Omental fat pad (tissue), 4 donors: Measurements from ENCODE around the gene EPHB2. TPM values are rescaled to one million over a fixed set of nuclear protein-coding genes. Genes with fewer than 3 reads are reported as not detected.

Experiments used
- ATAC-seq: fragments of 150-250 bp; one replicate; pipeline ENCODE4 v1.9.1; 2016; ENCODE audit warnings: mild to moderate bottlenecking, moderate library complexity; ENCODE audit not compliant: low FRiP score
- DNase-seq: peaks from one replicate; pipeline ENCODE4 v3.0.0-alpha.2; 2019; ENCODE audit warnings: low spot score
- total RNA-seq, 4 donors: library from RNA; depleted of rRNA; stranded (reverse); fragments of >200 nt; gene quantifications; one replicate each; pipeline ENCODE4 v1.1.0, GENCODE V29; 2016
- TF ChIP-seq, protein P1 (sequence below), 3 donors: fragments of 450-650 bp; IDR thresholded peaks; one replicate each; pipeline ENCODE4 v1.5.1; 2016 to 2017; ENCODE audit warnings: antibody characterized with exemption in 3 of 3, mild to moderate bottlenecking in 3 of 3, moderate library complexity in 2 of 3

Gene EPHB2
- total RNA-seq, 4 donors from 2014 or later = 3.5 to 5.5 (median 4.7) TPM

- TF ChIP-seq, protein P1, sequence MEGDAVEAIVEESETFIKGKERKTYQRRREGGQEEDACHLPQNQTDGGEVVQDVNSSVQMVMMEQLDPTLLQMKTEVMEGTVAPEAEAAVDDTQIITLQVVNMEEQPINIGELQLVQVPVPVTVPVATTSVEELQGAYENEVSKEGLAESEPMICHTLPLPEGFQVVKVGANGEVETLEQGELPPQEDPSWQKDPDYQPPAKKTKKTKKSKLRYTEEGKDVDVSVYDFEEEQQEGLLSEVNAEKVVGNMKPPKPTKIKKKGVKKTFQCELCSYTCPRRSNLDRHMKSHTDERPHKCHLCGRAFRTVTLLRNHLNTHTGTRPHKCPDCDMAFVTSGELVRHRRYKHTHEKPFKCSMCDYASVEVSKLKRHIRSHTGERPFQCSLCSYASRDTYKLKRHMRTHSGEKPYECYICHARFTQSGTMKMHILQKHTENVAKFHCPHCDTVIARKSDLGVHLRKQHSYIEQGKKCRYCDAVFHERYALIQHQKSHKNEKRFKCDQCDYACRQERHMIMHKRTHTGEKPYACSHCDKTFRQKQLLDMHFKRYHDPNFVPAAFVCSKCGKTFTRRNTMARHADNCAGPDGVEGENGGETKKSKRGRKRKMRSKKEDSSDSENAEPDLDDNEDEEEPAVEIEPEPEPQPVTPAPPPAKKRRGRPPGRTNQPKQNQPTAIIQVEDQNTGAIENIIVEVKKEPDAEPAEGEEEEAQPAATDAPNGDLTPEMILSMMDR (IDR thresholded peaks at IDR 0.05) = no peak
- DNase-seq = no peak
- no peak for ATAC-seq
Measured at GRCh38 chr1:22913421-22914141, 202.9 kb downstream of the EPHB2 start.

DNA sequence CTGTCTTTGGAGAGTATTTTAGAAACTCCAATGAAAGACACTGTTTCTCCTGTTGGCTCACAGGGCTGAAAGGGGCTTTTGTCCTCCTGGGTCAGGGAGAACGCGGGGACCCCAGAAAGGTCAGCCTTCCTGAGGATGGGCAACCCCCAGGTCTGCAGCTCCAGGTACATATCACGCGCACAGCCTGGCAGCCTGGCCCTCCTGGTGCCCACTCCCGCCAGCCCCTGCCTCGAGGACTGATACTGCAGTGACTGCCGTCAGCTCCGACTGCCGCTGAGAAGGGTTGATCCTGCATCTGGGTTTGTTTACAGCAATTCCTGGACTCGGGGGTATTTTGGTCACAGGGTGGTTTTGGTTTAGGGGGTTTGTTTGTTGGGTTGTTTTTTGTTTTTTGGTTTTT lies 203.5 kb downstream of the EPHB2 start:
- no peak for ATAC-seq
- TF ChIP-seq, protein P1 (IDR thresholded peaks at IDR 0.05) = no peak
- DNase-seq = no peak

- TF ChIP-seq, protein P1 (IDR thresholded peaks at IDR 0.05) = no peak
- no peak for ATAC-seq
- no peak for DNase-seq
Measured at GRCh38 chr1:22914633-22915217, 204.1 kb downstream of the EPHB2 start.

DNA sequence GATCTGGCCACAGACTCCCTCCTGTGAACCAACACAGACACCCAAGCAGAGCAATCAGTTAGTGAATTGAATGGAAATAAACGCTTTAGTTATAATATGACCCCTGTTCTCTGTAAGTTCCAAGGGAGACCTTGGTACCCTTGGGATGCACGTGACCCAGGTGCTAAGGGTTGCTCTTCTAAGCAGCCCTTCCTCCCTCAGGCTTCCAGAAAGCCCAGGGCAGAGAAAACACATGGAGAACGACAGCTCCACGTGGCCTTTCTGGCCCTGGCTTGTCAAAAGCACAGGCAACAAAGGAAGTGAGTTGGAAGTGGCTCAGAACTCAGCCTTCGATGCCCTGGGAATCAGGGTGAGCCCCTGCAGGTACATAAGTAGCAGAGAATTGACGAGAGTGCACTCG lies 204.6 kb downstream of the EPHB2 start:
- ATAC-seq (no peak), DNase-seq (no peak)
- TF ChIP-seq, protein P1 (IDR thresholded peaks at IDR 0.05) = no peak

DNA sequence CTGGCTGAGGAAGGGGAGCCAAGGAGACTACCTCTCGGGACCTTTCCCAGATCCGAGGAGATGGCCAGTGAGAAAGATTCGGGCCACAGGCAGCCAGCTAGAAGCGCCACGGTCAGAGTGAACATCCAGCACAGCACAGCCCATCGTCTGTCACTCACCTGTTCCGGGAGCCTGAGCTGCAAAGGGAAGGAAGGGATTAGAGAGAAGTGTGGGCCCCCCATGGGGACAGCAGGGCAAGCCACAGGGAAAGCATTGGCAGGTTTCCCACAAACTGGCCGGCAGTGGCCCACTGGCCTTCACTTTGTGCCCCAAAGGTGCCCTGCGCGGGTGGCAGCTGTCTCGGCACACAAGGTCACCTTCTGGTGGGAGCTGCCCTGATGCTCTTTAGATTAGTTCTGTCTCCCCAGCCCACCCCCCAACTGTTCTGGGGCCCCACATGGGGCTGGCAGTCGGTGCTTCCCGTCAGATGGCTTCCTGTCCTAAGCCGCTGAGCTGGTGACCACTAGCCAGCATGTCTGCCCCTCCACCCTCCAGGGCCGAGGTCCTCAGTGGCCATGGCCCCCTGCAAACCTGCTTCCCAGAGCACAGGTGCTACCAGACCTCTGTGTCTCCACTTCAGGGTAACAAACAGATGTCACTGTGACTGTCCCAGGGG lies 205.3 kb downstream of the EPHB2 start:
- ATAC-seq (no peak), DNase-seq (no peak)
- TF ChIP-seq, protein P1 (IDR thresholded peaks at IDR 0.05) = no peak

DNA sequence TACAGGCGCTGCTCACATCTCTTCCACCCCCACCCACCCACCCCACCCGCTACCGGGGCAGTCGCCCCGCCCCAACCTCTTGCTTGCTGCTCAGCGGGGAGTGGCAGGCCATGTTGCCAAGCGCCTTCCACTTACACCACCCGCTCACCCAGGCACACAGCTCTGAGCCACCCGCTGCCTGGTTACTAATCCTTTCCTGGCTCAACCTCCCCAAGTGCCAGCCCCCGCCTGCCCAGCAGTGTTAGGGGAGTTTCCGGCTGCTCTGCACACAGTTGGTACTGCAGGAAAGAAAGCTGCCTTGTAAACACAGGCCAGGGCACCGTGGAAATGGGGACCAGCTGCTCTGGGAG lies 205.8 kb downstream of the EPHB2 start:
- TF ChIP-seq, protein P1 (IDR thresholded peaks at IDR 0.05) = no peak
- DNase-seq (no peak), ATAC-seq (no peak)
